GM23338 (cell line): ENCODE results near the gene GAPDH. TPM values are rescaled to one million over a fixed set of nuclear protein-coding genes. Genes with fewer than 3 reads are reported as not detected.

Source experiments
- ATAC-seq: fragments of 200-7000 bp; cut with Tn5 transposase; 3 replicates; pipeline ENCODE4 v1.9.1; 2020
- DNase-seq: peaks from one replicate; pipeline ENCODE4 v3.0.0-alpha.2; 2015; ENCODE audit warnings: low spot score
- H2AFZ ChIP-seq: fragments of 200-600 bp; sonication (generic); 2 replicates; pipeline ENCODE4 v1.8.0; 2016; ENCODE audit warnings: antibody characterized with exemption, mild to moderate bottlenecking, moderate library complexity
- H3F3A ChIP-seq: fragments of 200-600 bp; sonication (generic); replicated peaks from 2 replicates; pipeline ENCODE4 v1.8.0; 2017; ENCODE audit warnings: antibody characterized with exemption, mixed run types, low read depth
- H3K27ac ChIP-seq: fragments of 200-600 bp; sonication (generic); 2 replicates; pipeline ENCODE4 v1.6.1; 2016; ENCODE audit warnings: low read depth
- H3K27me3 ChIP-seq: fragments of 200-600 bp; sonication (generic); 2 replicates; pipeline ENCODE4 v1.8.0; 2016; ENCODE audit warnings: mild to moderate bottlenecking, mixed run types, moderate library complexity; ENCODE audit not compliant: insufficient read depth
- H3K36me3 ChIP-seq: fragments of 200-600 bp; sonication (generic); 2 replicates; pipeline ENCODE4 v1.8.0; 2016; ENCODE audit warnings: mild to moderate bottlenecking; ENCODE audit not compliant: insufficient read depth
- H3K4me1 ChIP-seq: fragments of 200-600 bp; sonication (generic); 2 replicates; pipeline ENCODE4 v1.8.0; 2016; ENCODE audit warnings: mild to moderate bottlenecking, moderate library complexity; ENCODE audit not compliant: insufficient read depth
- H3K4me2 ChIP-seq: fragments of 200-600 bp; sonication (generic); 2 replicates; pipeline ENCODE4 v1.7.1; 2017; ENCODE audit warnings: mixed run types
- H3K4me3 ChIP-seq: fragments of 200-600 bp; sonication (generic); 2 replicates; pipeline ENCODE4 v1.6.1; 2016; ENCODE audit warnings: mixed run types
- H3K79me2 ChIP-seq: fragments of 200-600 bp; sonication (generic); replicated peaks from 2 replicates; pipeline ENCODE4 v1.8.0; 2017; ENCODE audit warnings: mild to moderate bottlenecking; ENCODE audit not compliant: insufficient read depth
- H3K9me2 ChIP-seq: fragments of 200-600 bp; sonication (generic); 2 replicates; pipeline ENCODE4 v1.8.0; 2017; ENCODE audit not compliant: insufficient read depth
- H4K20me1 ChIP-seq: fragments of 200-600 bp; sonication (generic); replicated peaks from 2 replicates; pipeline ENCODE4 v1.8.0; 2017; ENCODE audit warnings: mild to moderate bottlenecking; ENCODE audit not compliant: insufficient read depth
- H3K27ac Mint-ChIP-seq: 2 replicates; pipeline ENCODE4 v1.8.0; 2020; ENCODE audit warnings: inconsistent platforms, mild to moderate bottlenecking, moderate library complexity, mixed read lengths
- H3K27me3 Mint-ChIP-seq: 3 replicates; pipeline ENCODE4 v1.8.0; 2022; ENCODE audit warnings: low read depth, mild to moderate bottlenecking, moderate library complexity, mixed read lengths, inconsistent platforms; ENCODE audit not compliant: insufficient read depth, poor library complexity
- H3K36me3 Mint-ChIP-seq: 3 replicates; pipeline ENCODE4 v1.8.0; 2021; ENCODE audit warnings: low read depth, mild to moderate bottlenecking, inconsistent platforms, moderate library complexity, mixed read lengths
- H3K4me1 Mint-ChIP-seq: 3 replicates; pipeline ENCODE4 v1.8.0; 2020; ENCODE audit warnings: mild to moderate bottlenecking, inconsistent platforms, mixed read lengths
- H3K4me3 Mint-ChIP-seq: 3 replicates; pipeline ENCODE4 v1.8.0; 2021; ENCODE audit warnings: moderate library complexity, mild to moderate bottlenecking, inconsistent platforms, mixed read lengths
- H3K9me3 Mint-ChIP-seq: 3 replicates; pipeline ENCODE4 v1.8.0; 2020; ENCODE audit warnings: moderate library complexity, mild to moderate bottlenecking, inconsistent platforms, mixed read lengths
- CREB1 ChIP-seq: fragments of 250-450 bp; sonication (Bioruptor Pico); IDR thresholded peaks from 2 replicates; pipeline ENCODE4 v1.5.0; 2020; ENCODE audit warnings: low read depth, mild to moderate bottlenecking, moderate library complexity
- EZH2 ChIP-seq: fragments of 200-600 bp; sonication (generic); IDR thresholded peaks from one replicate; pipeline ENCODE4 v1.8.0; 2017; ENCODE audit warnings: antibody characterized with exemption, mild to moderate bottlenecking, low read depth; ENCODE audit not compliant: unreplicated experiment
- EZH2phosphoT487 ChIP-seq: fragments of 200-600 bp; sonication (generic); IDR thresholded peaks from one replicate; pipeline ENCODE4 v1.8.1; 2018; ENCODE audit warnings: antibody characterized with exemption; ENCODE audit not compliant: unreplicated experiment
- JUNB ChIP-seq: IDR thresholded peaks from one replicate; pipeline ENCODE4 v1.6.1; 2016; ENCODE audit warnings: antibody characterized with exemption; ENCODE audit not compliant: unreplicated experiment
- NANOG ChIP-seq: IDR thresholded peaks from 2 replicates; pipeline ENCODE4 v1.6.1; 2016; ENCODE audit warnings: antibody characterized with exemption, borderline replicate concordance
- POLR2AphosphoS5 ChIP-seq: IDR thresholded peaks from 2 replicates; pipeline ENCODE4 v1.6.1; 2016; ENCODE audit warnings: antibody characterized with exemption, low read depth
- STAT1 ChIP-seq: IDR thresholded peaks from one replicate; pipeline ENCODE4 v1.6.1; 2016; ENCODE audit warnings: antibody characterized with exemption; ENCODE audit not compliant: unreplicated experiment
- ZNF114 ChIP-seq: fragments of 250-450 bp; sonication (Bioruptor Pico); IDR thresholded peaks from 2 replicates; pipeline ENCODE4 v1.5.0; 2020; ENCODE audit warnings: mild to moderate bottlenecking, moderate library complexity
- ZNF331 ChIP-seq: fragments of 250-450 bp; sonication (Bioruptor Pico); IDR thresholded peaks from 2 replicates; pipeline ENCODE4 v1.5.0; 2020; ENCODE audit warnings: low read depth, mild to moderate bottlenecking, moderate library complexity
- polyA plus RNA-seq: library from polyadenylated mRNA; unstranded; fragments of >200 nt; fragmentation: Nextera tagmentation; extraction: Ambion mirVana; gene quantifications from 2 replicates; pipeline ENCODE4 v1.2.1, GENCODE V29; 2016
- total RNA-seq: library from RNA; depleted of rRNA; stranded (reverse); fragments of >200 nt; shearing (Covaris generic); gene quantifications from 2 replicates; pipeline ENCODE4 v1.2.3, GENCODE V29; 2014
- TF ChIP-seq, protein P1 (sequence below): IDR thresholded peaks from one replicate; pipeline ENCODE4 v1.6.1; 2018; ENCODE audit warnings: antibody characterized with exemption; ENCODE audit not compliant: unreplicated experiment
- TF ChIP-seq, protein P2 (sequence below): fragments of 250-450 bp; sonication (Bioruptor Pico); IDR thresholded peaks from 2 replicates; pipeline ENCODE4 v1.5.0; 2020; ENCODE audit warnings: mild to moderate bottlenecking, moderate library complexity
- TF ChIP-seq, protein P3 (sequence below), 2 experiments: fragments of 200-600 bp in 1 of 2; sonication (generic) in 1 of 2; conservative IDR thresholded peaks; 2 replicates each; pipeline versions ENCODE4 v1.5.1 to v1.6.1; 2016 to 2017; ENCODE audit warnings: antibody characterized with exemption in 2 of 2, low read depth in 2 of 2, mild to moderate bottlenecking in 2 of 2, moderate library complexity in 1 of 2
- TF ChIP-seq, protein P4 (sequence below): IDR thresholded peaks from 2 replicates; pipeline ENCODE4 v1.6.1; 2016; ENCODE audit warnings: antibody characterized with exemption

Gene GAPDH
- total and polyA plus RNA-seq, 2 experiments from 2014 or later = 5,853 to 6,219 TPM

DNA sequence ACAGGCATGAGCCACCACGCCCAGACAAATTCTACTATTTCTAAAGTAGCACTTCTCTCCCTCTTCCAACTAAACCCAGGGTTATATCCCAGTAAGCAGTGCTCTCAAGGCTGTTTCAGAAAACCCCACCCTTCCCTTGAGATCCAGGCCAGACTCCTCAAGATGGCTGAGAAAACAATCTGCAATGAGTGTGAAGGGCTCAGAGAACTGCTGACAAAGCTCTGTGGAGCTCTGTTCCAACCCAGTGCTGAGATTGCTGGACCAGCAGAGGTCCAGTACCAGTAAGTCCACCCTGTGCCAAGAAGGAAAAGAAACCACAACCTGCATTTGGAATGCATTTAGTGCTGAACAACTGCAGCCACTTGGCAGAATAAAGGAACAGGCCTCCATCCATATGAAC, 25.2 kb downstream of the GAPDH start:
- peaks cover 9% of the 10 kb centered on the region for H3K4me1 Mint-ChIP-seq
- Histone ChIP-seq H3K4me3 (no peak overlapping the region), H3K9me2 (no peaks in the 10 kb centered on the region), H3K4me1 (peaks cover 6% of the 10 kb centered on the region), H3F3A (peaks cover 49% of the 10 kb centered on the region), H3K27ac (no peak overlapping the region), H3K27me3 (no peaks in the 10 kb centered on the region), H3K79me2 (peaks cover 8% of the 10 kb centered on the region), H3K36me3 (peaks cover 66% of the 10 kb centered on the region), H2AFZ (no peak overlapping the region), H4K20me1 (peaks cover 27% of the 10 kb centered on the region), H3K4me2 (no peak overlapping the region)
- no peaks in the 10 kb centered on the region for H3K9me3 Mint-ChIP-seq
- no peak for DNase-seq
- H3K4me3 Mint-ChIP-seq = no peak overlapping the region
- ATAC-seq = no peak
- TF ChIP-seq JUNB = no peak
- TF ChIP-seq, protein P1, sequence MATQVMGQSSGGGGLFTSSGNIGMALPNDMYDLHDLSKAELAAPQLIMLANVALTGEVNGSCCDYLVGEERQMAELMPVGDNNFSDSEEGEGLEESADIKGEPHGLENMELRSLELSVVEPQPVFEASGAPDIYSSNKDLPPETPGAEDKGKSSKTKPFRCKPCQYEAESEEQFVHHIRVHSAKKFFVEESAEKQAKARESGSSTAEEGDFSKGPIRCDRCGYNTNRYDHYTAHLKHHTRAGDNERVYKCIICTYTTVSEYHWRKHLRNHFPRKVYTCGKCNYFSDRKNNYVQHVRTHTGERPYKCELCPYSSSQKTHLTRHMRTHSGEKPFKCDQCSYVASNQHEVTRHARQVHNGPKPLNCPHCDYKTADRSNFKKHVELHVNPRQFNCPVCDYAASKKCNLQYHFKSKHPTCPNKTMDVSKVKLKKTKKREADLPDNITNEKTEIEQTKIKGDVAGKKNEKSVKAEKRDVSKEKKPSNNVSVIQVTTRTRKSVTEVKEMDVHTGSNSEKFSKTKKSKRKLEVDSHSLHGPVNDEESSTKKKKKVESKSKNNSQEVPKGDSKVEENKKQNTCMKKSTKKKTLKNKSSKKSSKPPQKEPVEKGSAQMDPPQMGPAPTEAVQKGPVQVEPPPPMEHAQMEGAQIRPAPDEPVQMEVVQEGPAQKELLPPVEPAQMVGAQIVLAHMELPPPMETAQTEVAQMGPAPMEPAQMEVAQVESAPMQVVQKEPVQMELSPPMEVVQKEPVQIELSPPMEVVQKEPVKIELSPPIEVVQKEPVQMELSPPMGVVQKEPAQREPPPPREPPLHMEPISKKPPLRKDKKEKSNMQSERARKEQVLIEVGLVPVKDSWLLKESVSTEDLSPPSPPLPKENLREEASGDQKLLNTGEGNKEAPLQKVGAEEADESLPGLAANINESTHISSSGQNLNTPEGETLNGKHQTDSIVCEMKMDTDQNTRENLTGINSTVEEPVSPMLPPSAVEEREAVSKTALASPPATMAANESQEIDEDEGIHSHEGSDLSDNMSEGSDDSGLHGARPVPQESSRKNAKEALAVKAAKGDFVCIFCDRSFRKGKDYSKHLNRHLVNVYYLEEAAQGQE = no peak
- TF ChIP-seq, protein P2, sequence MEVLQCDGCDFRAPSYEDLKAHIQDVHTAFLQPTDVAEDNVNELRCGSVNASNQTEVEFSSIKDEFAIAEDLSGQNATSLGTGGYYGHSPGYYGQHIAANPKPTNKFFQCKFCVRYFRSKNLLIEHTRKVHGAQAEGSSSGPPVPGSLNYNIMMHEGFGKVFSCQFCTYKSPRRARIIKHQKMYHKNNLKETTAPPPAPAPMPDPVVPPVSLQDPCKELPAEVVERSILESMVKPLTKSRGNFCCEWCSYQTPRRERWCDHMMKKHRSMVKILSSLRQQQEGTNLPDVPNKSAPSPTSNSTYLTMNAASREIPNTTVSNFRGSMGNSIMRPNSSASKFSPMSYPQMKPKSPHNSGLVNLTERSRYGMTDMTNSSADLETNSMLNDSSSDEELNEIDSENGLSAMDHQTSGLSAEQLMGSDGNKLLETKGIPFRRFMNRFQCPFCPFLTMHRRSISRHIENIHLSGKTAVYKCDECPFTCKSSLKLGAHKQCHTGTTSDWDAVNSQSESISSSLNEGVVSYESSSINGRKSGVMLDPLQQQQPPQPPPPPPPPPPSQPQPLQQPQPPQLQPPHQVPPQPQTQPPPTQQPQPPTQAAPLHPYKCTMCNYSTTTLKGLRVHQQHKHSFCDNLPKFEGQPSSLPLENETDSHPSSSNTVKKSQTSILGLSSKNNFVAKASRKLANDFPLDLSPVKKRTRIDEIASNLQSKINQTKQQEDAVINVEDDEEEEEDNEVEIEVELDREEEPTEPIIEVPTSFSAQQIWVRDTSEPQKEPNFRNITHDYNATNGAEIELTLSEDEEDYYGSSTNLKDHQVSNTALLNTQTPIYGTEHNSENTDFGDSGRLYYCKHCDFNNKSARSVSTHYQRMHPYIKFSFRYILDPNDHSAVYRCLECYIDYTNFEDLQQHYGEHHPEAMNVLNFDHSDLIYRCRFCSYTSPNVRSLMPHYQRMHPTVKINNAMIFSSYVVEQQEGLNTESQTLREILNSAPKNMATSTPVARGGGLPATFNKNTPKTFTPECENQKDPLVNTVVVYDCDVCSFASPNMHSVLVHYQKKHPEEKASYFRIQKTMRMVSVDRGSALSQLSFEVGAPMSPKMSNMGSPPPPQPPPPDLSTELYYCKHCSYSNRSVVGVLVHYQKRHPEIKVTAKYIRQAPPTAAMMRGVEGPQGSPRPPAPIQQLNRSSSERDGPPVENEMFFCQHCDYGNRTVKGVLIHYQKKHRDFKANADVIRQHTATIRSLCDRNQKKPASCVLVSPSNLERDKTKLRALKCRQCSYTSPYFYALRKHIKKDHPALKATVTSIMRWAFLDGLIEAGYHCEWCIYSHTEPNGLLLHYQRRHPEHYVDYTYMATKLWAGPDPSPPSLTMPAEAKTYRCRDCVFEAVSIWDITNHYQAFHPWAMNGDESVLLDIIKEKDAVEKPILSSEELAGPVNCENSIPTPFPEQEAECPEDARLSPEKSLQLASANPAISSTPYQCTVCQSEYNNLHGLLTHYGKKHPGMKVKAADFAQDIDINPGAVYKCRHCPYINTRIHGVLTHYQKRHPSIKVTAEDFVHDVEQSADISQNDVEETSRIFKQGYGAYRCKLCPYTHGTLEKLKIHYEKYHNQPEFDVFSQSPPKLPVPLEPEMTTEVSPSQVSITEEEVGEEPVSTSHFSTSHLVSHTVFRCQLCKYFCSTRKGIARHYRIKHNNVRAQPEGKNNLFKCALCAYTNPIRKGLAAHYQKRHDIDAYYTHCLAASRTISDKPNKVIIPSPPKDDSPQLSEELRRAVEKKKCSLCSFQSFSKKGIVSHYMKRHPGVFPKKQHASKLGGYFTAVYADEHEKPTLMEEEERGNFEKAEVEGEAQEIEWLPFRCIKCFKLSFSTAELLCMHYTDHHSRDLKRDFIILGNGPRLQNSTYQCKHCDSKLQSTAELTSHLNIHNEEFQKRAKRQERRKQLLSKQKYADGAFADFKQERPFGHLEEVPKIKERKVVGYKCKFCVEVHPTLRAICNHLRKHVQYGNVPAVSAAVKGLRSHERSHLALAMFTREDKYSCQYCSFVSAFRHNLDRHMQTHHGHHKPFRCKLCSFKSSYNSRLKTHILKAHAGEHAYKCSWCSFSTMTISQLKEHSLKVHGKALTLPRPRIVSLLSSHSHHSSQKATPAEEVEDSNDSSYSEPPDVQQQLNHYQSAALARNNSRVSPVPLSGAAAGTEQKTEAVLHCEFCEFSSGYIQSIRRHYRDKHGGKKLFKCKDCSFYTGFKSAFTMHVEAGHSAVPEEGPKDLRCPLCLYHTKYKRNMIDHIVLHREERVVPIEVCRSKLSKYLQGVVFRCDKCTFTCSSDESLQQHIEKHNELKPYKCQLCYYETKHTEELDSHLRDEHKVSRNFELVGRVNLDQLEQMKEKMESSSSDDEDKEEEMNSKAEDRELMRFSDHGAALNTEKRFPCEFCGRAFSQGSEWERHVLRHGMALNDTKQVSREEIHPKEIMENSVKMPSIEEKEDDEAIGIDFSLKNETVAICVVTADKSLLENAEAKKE (CRISPR knock-in tag) = no peak
- TF ChIP-seq ZNF331 = no peak
- no peak for TF ChIP-seq EZH2
- TF ChIP-seq, protein P3, sequence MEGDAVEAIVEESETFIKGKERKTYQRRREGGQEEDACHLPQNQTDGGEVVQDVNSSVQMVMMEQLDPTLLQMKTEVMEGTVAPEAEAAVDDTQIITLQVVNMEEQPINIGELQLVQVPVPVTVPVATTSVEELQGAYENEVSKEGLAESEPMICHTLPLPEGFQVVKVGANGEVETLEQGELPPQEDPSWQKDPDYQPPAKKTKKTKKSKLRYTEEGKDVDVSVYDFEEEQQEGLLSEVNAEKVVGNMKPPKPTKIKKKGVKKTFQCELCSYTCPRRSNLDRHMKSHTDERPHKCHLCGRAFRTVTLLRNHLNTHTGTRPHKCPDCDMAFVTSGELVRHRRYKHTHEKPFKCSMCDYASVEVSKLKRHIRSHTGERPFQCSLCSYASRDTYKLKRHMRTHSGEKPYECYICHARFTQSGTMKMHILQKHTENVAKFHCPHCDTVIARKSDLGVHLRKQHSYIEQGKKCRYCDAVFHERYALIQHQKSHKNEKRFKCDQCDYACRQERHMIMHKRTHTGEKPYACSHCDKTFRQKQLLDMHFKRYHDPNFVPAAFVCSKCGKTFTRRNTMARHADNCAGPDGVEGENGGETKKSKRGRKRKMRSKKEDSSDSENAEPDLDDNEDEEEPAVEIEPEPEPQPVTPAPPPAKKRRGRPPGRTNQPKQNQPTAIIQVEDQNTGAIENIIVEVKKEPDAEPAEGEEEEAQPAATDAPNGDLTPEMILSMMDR (conservative IDR thresholded peaks at IDR 0.05; ENCODE audit: low read depth in 2 of 2) = no peak
- no peak for TF ChIP-seq NANOG
- no peak for TF ChIP-seq ZNF114
- TF ChIP-seq, protein P4, sequence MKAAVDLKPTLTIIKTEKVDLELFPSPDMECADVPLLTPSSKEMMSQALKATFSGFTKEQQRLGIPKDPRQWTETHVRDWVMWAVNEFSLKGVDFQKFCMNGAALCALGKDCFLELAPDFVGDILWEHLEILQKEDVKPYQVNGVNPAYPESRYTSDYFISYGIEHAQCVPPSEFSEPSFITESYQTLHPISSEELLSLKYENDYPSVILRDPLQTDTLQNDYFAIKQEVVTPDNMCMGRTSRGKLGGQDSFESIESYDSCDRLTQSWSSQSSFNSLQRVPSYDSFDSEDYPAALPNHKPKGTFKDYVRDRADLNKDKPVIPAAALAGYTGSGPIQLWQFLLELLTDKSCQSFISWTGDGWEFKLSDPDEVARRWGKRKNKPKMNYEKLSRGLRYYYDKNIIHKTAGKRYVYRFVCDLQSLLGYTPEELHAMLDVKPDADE = no peak
- TF ChIP-seq STAT1 = no peak
- TF ChIP-seq EZH2phosphoT487 = no peak
- TF ChIP-seq POLR2AphosphoS5 = no peak
- no peak for TF ChIP-seq CREB1 (CRISPR knock-in tag)
- H3K36me3 Mint-ChIP-seq = peaks cover 81% of the 10 kb centered on the region
- H3K27ac Mint-ChIP-seq = no peak overlapping the region
- peaks cover 14% of the 10 kb centered on the region for H3K27me3 Mint-ChIP-seq
